OCI-M1 (cell line): Measurements from ENCODE around the gene AK3.
"Not testable (repeated sequence)": the region's sequence is repeated elsewhere in the genome, so short reads cannot be mapped to it uniquely, and the experiment has no call there.

Source experiments
- DNase-seq: peaks from one replicate; lab custom pipeline; 2025; lab: John Stamatoyannopoulos, UW

AK3 gene

GRCh38 chr9:4666042-4666699 is 74.8 kb downstream of the AK3 start, which contains the start of gene SPATA6L:
Gene SPATA6L (minus strand): TSS chr9:4666480. CDS start chr9:4666250, 230 bp downstream.
- DNase-seq, result peak; percentile 100

- no peak for DNase-seq
These were observed 75.6 kb downstream of the AK3 start for GRCh38 chr9:4665357-4665756.

GRCh38 chr9:4663956-4664355 is 77.0 kb downstream of the AK3 start:
- DNase-seq, result peak; percentile 91

- DNase-seq, result peak; percentile 93
These were observed 77.8 kb downstream of the AK3 start for GRCh38 chr9:4662989-4663792.

- DNase-seq, result peak; percentile 100
These were observed 78.7 kb downstream of the AK3 start, which contains the start of gene PLPP6 for GRCh38 chr9:4662108-4662988. Gene PLPP6 (plus strand): TSS chr9:4662294. CDS start chr9:4662376, 82 bp downstream.

GRCh38 chr9:4661611-4662010 is 79.4 kb downstream of the AK3 start:
- peak; percentile 97 for DNase-seq

GRCh38 chr9:4661165-4661564 is 79.8 kb downstream of the AK3 start:
- DNase-seq, result no peak

GRCh38 chr9:4660665-4661064 is 80.3 kb downstream of the AK3 start:
- not testable (repeated sequence) for DNase-seq
